Panc1 (cell line): ENCODE results near the gene PFKM. TPM values are rescaled to one million over a fixed set of nuclear protein-coding genes. Genes with fewer than 3 reads are reported as not detected.

Source experiments
- ATAC-seq: fragments of 200-7000 bp; cut with Tn5 transposase; 2 replicates; pipeline ENCODE4 v1.9.1; 2020; ENCODE audit warnings: mild to moderate bottlenecking, moderate library complexity
- BruUV-seq: library from RNA; stranded (reverse); fragments of 400-500 nt; replicated peaks from 2 replicates; lab custom pipeline; 2021; lab: Mats Ljungman, UMichigan
- CTCF ChIA-PET: fragments of 300-600 bp; sonication (Branson Sonifier 250); formaldehyde crosslinking; loops from one replicate; lab custom pipeline; 2022; ENCODE audit warnings: antibody characterized with exemption; lab: Charles Lee
- POLR2A ChIA-PET: fragments of 300-600 bp; sonication (Branson Sonifier 250); formaldehyde crosslinking; loops from one replicate; lab custom pipeline; 2022; ENCODE audit warnings: antibody characterized with exemption; lab: Charles Lee
- DNase-seq: peaks from one replicate; pipeline ENCODE4 v3.0.0-alpha.2; 2010; ENCODE audit warnings: low read depth, low spot score
- H3K27ac ChIP-seq: 2 replicates; pipeline ENCODE4 v1.5.1; 2011; ENCODE audit warnings: mild to moderate bottlenecking, low read length, inconsistent platforms
- H3K27me3 ChIP-seq: fragments of 200-500 bp; sonication (Bioruptor generic); 2 replicates; pipeline ENCODE4 v1.6.0; 2014; ENCODE audit warnings: low read length, inconsistent platforms; ENCODE audit not compliant: control insufficient read depth, insufficient read depth
- H3K36me3 ChIP-seq: fragments of 200-500 bp; sonication (Bioruptor generic); 2 replicates; pipeline ENCODE4 v1.5.1; 2014; ENCODE audit warnings: inconsistent platforms, mild to moderate bottlenecking, low read length, moderate library complexity; ENCODE audit not compliant: control insufficient read depth, insufficient read depth
- H3K4me1 ChIP-seq: 2 replicates; pipeline ENCODE4 v1.5.1; 2011; ENCODE audit warnings: inconsistent platforms, mild to moderate bottlenecking, low read length, moderate library complexity; ENCODE audit not compliant: control insufficient read depth, insufficient read depth
- H3K4me3 ChIP-seq, 2 experiments: 2 replicates each; pipeline ENCODE4 v1.5.1; 2011 to 2012; ENCODE audit warnings: low read depth in 2 of 2, low read length in 2 of 2, mild to moderate bottlenecking in 2 of 2, inconsistent platforms in 1 of 2, moderate library complexity in 1 of 2
- H3K9me3 ChIP-seq: fragments of 200-500 bp; sonication (Bioruptor generic); 2 replicates; pipeline ENCODE4 v1.5.1; 2014; ENCODE audit warnings: low read depth, mild to moderate bottlenecking, inconsistent platforms, low read length, moderate library complexity; ENCODE audit not compliant: control insufficient read depth, insufficient read depth
- POLR2AphosphoS5 ChIP-seq: IDR thresholded peaks from 2 replicates; pipeline ENCODE4 v1.6.1; 2012; ENCODE audit warnings: mild to moderate bottlenecking, low read depth, low read length, moderate library complexity
- SIN3A ChIP-seq: IDR thresholded peaks from 2 replicates; pipeline ENCODE4 v1.6.1; 2012; ENCODE audit warnings: low read depth, mild to moderate bottlenecking, low read length, moderate library complexity, borderline replicate concordance; ENCODE audit not compliant: insufficient read depth
- TCF7L2 ChIP-seq: IDR thresholded peaks from 2 replicates; pipeline ENCODE4 v1.6.1; 2011; ENCODE audit warnings: mild to moderate bottlenecking, low read depth, low read length, inconsistent platforms
- in situ Hi-C: cut with HindIII; loops from 2 replicates; pipeline ENCODE4 v1.10.0; 2016; ENCODE audit warnings: low sequenced_read_pairs, low pct_unique_long_range_greater_than_20kb
- intact Hi-C: fragments of 100-400 bp; cut with micrococcal nuclease; formaldehyde crosslinking; loops from one replicate; pipeline ENCODE4 v1.10.0; 2022; ENCODE audit not compliant: unreplicated experiment
- total RNA-seq: library from RNA; stranded (reverse); gene quantifications from one replicate; pipeline ENCODE4 v1.2.1, GENCODE V29; 2021; ENCODE audit not compliant: unreplicated experiment
- TF ChIP-seq, protein P1 (sequence below): fragments of 450-650 bp; IDR thresholded peaks from 2 replicates; pipeline ENCODE4 v1.5.1; 2017; ENCODE audit warnings: mild to moderate bottlenecking
- TF ChIP-seq, protein P2 (sequence below), 2 experiments: IDR thresholded peaks; 2 replicates each; pipeline ENCODE4 v1.6.1; 2011 to 2012; ENCODE audit warnings: low read depth in 2 of 2, control low read depth in 1 of 2, low read length in 1 of 2, mild to moderate bottlenecking in 1 of 2, moderate library complexity in 1 of 2; ENCODE audit not compliant: insufficient read depth in 1 of 2

The PFKM gene
- total RNA-seq, 1 experiment from 2014 or later: 56.1 TPM

DNA sequence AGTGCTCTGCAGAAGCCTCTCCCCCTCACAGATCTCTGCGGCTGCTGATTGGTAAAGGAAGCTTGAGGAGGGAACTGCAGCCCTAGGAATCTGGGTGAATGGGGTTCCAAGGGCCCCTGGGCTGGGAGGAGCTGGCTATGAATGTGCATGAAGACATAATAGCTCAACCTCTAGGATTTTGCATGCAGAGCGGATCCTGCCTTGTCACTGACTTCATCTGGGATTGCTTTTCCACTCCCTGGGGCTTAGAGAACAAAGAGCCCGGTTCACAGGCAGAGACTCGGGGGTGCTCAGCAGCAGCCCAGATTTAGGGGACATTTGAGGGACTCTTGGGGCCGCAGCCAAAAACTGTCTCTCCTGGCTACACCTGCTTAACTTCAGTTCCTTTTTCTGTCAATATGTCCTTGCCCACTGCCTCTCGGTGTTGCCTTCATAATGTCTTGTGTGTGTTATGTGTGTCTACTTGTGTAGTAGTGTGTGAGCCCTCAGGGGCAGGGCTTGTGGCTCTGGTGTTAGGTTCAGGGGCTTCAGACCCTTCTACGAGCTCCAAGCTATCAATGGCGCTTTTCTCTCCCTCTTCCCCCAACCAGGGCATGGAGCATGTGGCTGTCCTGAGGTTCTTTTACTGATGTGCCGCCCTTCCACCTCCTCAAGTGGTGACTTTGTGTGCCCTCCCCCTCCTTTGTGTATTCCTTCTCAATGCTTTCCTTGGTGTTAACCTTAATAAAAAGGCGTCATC, 66.2 kb downstream of the PFKM start:
- Histone ChIP-seq H3K27ac (no peak overlapping the region), H3K36me3 (no peaks in the 10 kb centered on the region), H3K27me3 (peaks cover 19% of the 10 kb centered on the region), H3K4me3 (no peak overlapping the region), H3K4me1 (peaks cover 5% of the 10 kb centered on the region; the same call in 1 of the 2 replicates), H3K9me3 (no peaks in the 10 kb centered on the region)
- no TSS peak for BruUV-seq
- intact Hi-C loops: no loop called here
- TF ChIP-seq POLR2AphosphoS5 (no peak), TCF7L2 (no peak), SIN3A (no peak)
- TF ChIP-seq, protein P1, sequence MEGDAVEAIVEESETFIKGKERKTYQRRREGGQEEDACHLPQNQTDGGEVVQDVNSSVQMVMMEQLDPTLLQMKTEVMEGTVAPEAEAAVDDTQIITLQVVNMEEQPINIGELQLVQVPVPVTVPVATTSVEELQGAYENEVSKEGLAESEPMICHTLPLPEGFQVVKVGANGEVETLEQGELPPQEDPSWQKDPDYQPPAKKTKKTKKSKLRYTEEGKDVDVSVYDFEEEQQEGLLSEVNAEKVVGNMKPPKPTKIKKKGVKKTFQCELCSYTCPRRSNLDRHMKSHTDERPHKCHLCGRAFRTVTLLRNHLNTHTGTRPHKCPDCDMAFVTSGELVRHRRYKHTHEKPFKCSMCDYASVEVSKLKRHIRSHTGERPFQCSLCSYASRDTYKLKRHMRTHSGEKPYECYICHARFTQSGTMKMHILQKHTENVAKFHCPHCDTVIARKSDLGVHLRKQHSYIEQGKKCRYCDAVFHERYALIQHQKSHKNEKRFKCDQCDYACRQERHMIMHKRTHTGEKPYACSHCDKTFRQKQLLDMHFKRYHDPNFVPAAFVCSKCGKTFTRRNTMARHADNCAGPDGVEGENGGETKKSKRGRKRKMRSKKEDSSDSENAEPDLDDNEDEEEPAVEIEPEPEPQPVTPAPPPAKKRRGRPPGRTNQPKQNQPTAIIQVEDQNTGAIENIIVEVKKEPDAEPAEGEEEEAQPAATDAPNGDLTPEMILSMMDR: no peak
- TF ChIP-seq, protein P2, sequence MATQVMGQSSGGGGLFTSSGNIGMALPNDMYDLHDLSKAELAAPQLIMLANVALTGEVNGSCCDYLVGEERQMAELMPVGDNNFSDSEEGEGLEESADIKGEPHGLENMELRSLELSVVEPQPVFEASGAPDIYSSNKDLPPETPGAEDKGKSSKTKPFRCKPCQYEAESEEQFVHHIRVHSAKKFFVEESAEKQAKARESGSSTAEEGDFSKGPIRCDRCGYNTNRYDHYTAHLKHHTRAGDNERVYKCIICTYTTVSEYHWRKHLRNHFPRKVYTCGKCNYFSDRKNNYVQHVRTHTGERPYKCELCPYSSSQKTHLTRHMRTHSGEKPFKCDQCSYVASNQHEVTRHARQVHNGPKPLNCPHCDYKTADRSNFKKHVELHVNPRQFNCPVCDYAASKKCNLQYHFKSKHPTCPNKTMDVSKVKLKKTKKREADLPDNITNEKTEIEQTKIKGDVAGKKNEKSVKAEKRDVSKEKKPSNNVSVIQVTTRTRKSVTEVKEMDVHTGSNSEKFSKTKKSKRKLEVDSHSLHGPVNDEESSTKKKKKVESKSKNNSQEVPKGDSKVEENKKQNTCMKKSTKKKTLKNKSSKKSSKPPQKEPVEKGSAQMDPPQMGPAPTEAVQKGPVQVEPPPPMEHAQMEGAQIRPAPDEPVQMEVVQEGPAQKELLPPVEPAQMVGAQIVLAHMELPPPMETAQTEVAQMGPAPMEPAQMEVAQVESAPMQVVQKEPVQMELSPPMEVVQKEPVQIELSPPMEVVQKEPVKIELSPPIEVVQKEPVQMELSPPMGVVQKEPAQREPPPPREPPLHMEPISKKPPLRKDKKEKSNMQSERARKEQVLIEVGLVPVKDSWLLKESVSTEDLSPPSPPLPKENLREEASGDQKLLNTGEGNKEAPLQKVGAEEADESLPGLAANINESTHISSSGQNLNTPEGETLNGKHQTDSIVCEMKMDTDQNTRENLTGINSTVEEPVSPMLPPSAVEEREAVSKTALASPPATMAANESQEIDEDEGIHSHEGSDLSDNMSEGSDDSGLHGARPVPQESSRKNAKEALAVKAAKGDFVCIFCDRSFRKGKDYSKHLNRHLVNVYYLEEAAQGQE (IDR thresholded peaks at IDR 0.05; ENCODE audit: insufficient read depth in 1 of 2, low read depth in 2 of 2, low read length in 1 of 2): no peak
- POLR2A ChIA-PET: no interaction called here
- CTCF ChIA-PET: no interaction called here
- no peak for ATAC-seq
- DNase-seq: no peak
- in situ Hi-C loops: no loop called here

DNA sequence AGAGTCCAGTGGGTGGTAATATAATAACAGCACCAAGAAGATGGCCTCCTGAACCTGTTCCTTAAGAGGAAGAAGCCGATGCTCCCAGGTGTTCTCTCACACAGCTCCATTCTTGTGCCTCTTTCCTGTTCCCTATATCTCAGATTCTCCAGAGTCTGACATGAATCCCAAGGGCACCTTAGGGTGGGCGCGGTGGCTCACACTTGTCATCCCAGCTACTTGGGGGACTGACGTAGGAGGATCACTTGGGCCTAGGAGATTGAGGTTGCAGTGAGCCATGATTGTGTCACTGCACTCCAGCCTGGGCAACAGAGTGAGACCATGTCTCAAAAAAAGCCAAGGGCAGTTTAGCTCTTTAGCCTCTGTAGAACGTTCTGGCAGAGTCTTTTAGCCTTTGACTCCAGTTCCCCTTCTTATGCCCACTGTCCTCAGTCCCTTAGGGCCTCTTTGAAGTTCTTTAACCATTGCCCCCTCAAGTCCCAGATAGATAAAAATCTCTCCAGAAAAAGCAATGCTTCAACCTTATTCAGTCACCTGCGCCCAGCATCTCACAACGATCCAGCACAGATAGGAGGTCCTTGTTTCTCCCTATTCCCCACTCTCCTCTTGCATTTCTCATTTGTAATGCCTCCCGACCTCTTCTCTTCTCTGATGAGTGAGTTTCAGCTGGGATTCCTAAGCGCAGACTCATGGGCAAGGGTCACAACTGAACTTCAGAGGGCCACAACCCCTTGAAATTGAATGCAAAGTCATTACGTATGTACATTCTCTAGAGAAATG, 68.9 kb downstream of the PFKM start:
- ChIA-PET CTCF (interaction anchor here (2.0 kb wide), 1 partner anchor 10 kb away, joined by 6 read pairs; no protein-coding TSS in a partner anchor), POLR2A (no interaction called here)
- ATAC-seq (no peak), DNase-seq (no peak)
- Histone ChIP-seq H3K36me3 (no peaks in the 10 kb centered on the region; the same call in 1 of the 2 replicates), H3K27ac (no peak overlapping the region), H3K4me3 (no peak overlapping the region), H3K4me1 (no peaks in the 10 kb centered on the region), H3K9me3 (no peaks in the 10 kb centered on the region), H3K27me3 (peaks cover 7% of the 10 kb centered on the region)
- TF ChIP-seq, protein P1: no peak
- no peak for TF ChIP-seq SIN3A
- no peak for TF ChIP-seq TCF7L2
- TF ChIP-seq, protein P2 (IDR thresholded peaks at IDR 0.05; ENCODE audit: insufficient read depth in 1 of 2, low read depth in 2 of 2, low read length in 1 of 2): no peak
- no peak for TF ChIP-seq POLR2AphosphoS5
- no TSS peak for BruUV-seq
- in situ Hi-C loops: no loop called here
- intact Hi-C loops: no loop called here
